Measurements from ENCODE around the gene DDX49.
A peak's percentile ranks its signal among the peaks of the same experiment; 100 is the strongest.

DDX49 gene, protein sequence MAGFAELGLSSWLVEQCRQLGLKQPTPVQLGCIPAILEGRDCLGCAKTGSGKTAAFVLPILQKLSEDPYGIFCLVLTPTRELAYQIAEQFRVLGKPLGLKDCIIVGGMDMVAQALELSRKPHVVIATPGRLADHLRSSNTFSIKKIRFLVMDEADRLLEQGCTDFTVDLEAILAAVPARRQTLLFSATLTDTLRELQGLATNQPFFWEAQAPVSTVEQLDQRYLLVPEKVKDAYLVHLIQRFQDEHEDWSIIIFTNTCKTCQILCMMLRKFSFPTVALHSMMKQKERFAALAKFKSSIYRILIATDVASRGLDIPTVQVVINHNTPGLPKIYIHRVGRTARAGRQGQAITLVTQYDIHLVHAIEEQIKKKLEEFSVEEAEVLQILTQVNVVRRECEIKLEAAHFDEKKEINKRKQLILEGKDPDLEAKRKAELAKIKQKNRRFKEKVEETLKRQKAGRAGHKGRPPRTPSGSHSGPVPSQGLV

DNA sequence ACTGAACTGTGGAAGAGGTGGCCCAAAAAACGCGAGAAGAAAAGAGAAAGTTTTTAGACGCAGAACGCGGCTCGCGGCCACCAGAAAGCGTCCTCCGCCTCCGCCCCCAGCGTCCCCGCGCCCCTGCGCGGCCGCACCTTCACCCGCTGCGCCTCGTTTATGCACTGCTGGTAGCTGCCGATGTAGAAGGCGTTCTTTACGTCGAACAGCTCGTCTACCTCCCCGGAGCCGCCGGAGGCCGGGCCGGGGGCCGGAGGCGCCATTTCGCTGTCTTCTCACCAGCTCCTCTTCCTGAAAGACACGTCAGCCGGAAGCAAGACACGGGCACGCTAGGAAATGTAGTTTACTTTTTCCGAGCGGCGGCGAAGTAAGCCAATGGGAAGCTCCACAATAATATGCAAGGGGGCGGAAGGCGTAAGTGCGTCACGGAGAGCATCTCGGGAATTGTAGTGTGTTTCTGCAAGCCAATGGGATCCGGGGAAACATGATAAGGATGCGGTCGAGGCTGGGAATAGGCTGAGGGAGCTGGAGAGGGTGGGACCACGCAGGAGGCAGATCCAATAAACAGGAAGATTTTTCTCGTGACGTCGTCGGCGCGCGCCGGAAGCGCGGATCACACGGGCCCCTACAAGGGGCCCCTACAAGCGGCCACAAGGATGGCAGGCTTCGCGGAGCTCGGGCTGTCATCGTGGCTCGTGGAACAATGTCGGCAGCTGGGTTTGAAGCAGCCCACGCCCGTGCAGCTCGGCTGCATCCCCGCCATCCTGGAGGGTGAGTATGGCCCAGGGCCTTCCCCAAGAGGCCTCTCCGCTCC, at the start of gene DDX49, which contains the start of gene COPE:
TSS of gene DDX49 (plus strand) at position 630 of the 814 bp plus-strand sequence. CDS start at position 657, 27 bp downstream.
TSS of gene COPE (minus strand) at position 302 of the 814 bp plus-strand sequence. CDS start at position 263, 39 bp downstream.
- peak within 1 kb of the TSS; percentile 97 for H3K4me3 ChIP-seq (ENCODE audit: low read depth, low read length)
- peak; percentile 100 for DNase-seq (ENCODE audit: low read depth)
- no peak for TF ChIP-seq CTCF (conservative IDR thresholded peaks at IDR 0.05; ENCODE audit: low read depth, low read length)

DNA sequence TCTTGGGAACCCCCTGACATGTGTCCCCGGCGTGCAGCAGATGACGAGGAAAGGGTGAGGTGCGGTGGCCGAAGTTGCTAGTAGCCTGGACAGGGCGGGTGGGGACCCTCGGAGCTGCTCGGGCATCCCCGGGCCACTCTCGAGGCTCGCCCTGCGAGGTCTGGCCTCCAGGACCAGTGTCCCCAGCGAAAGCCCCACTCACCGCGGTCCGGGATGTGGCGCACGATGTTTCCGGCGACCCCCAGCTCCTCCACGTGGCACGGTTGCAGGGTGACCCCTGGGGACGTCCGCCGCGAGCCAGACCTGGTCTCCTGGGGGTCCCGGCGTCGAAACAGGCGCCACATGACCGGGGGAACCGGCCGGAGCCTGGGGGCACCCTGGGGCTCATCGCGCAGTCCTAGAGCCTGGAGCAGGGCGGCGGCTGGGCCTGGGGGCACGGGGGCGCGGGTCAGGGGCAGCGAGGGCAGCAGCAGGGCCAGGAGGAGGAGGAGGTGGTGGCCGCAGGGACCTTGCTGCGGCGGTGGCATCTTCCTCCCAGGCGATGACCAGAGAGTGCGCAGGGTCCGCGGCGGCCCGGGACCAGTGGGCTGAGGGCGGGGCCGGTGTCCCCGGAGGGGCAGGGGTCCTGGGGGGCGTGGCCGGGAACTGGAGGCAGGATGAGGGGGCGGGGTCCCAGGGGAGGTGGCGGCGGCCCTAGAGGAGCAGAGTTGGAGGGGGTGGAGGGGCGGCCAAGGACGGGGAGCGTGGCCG, 49.6 kb upstream of the DDX49 start:
- no peak for DNase-seq (ENCODE audit: low read depth)
- no peak for TF ChIP-seq CTCF (conservative IDR thresholded peaks at IDR 0.05; ENCODE audit: low read depth, low read length)
- H3K4me3 ChIP-seq (ENCODE audit: low read depth, low read length): no peak overlapping the region

- no peak for DNase-seq (ENCODE audit: low read depth)
- H3K4me3 ChIP-seq (ENCODE audit: low read depth, low read length): no peak overlapping the region
- no peak for TF ChIP-seq CTCF (conservative IDR thresholded peaks at IDR 0.05; ENCODE audit: low read depth, low read length)
Observed at GRCh38 chr19:18870531-18871172, 48.9 kb upstream of the DDX49 start.

- DNase-seq (ENCODE audit: low read depth): no peak
- H3K4me3 ChIP-seq (ENCODE audit: low read depth, low read length): no peak overlapping the region
- no peak for TF ChIP-seq CTCF (conservative IDR thresholded peaks at IDR 0.05; ENCODE audit: low read depth, low read length)
Observed at GRCh38 chr19:18871543-18871942, 48.0 kb upstream of the DDX49 start.

GRCh38 chr19:18875726-18876125, 43.8 kb upstream of the DDX49 start:
- H3K4me3 ChIP-seq (ENCODE audit: low read depth, low read length): no peak overlapping the region
- DNase-seq (ENCODE audit: low read depth): peak; percentile 41
- no peak for TF ChIP-seq CTCF (conservative IDR thresholded peaks at IDR 0.05; ENCODE audit: low read depth, low read length)

GRCh38 chr19:18876865-18877264, 42.6 kb upstream of the DDX49 start:
- H3K4me3 ChIP-seq (ENCODE audit: low read depth, low read length): no peak overlapping the region
- no peak for TF ChIP-seq CTCF (conservative IDR thresholded peaks at IDR 0.05; ENCODE audit: low read depth, low read length)
- no peak for DNase-seq (ENCODE audit: low read depth)
